Psoas muscle (tissue), 8 donors: ENCODE measurements around the gene VWF. TPM values are rescaled to one million over a fixed set of nuclear protein-coding genes. Genes with fewer than 3 reads are reported as not detected.

Experiments
- ATAC-seq, 4 donors: fragments of 200-7000 bp; cut with Tn5 transposase; one replicate each; pipeline ENCODE4 v1.9.1; 2020; ENCODE audit warnings: moderate library complexity in 3 of 4, mild to moderate bottlenecking in 2 of 4
- DNase-seq, 2 donors: peaks; one replicate each; pipeline ENCODE4 v3.0.0-alpha.2; 2020
- H3K27ac ChIP-seq: fragments of 200-600 bp; one replicate; pipeline ENCODE4 v1.8.0; 2022
- H3K27me3 ChIP-seq, 3 donors: fragments of 200-600 bp in 1 of 3; one replicate each; pipeline versions ENCODE4 v1.6.1 to v1.8.0; 2013 to 2022; ENCODE audit warnings: low read length in 2 of 3, mild to moderate bottlenecking in 2 of 3, moderate library complexity in 1 of 3; ENCODE audit not compliant: insufficient read depth in 3 of 3
- H3K36me3 ChIP-seq, 2 donors: fragments of 200-600 bp in 1 of 2; one replicate each; pipeline versions ENCODE4 v1.6.1 to v1.8.0; 2013 to 2022; ENCODE audit warnings: low read depth in 1 of 2, mild to moderate bottlenecking in 1 of 2, moderate library complexity in 1 of 2; ENCODE audit not compliant: insufficient read depth in 1 of 2
- H3K4me1 ChIP-seq: fragments of 200-600 bp; one replicate; pipeline ENCODE4 v1.8.0; 2022
- H3K4me3 ChIP-seq: fragments of 200-600 bp; one replicate; pipeline ENCODE4 v1.8.0; 2022; ENCODE audit warnings: mild to moderate bottlenecking
- H3K9me3 ChIP-seq: fragments of 200-600 bp; one replicate; pipeline ENCODE4 v1.8.0; 2022
- WGBS, 3 donors: extraction: QIAGEN DNeasy Blood & Tissue Kit; methylation state at CpG; one replicate each; pipeline versions ENCODE4 v1.1.6 to v1.1.7; 2013; 5-methylcytosine and 5-hydroxymethylcytosine counted together
- intact Hi-C, 2 donors: fragments of 100-400 bp; cut with DNase I; formaldehyde crosslinking; loops; one replicate each; pipeline versions ENCODE4 v1.11.0 to v1.14.2; 2022
- polyA plus RNA-seq, 3 donors: library from polyadenylated mRNA; stranded (reverse); fragments of 200-250 nt; gene quantifications; one replicate each; pipeline ENCODE4 v1.2.3, GENCODE V29; 2013
- total RNA-seq, 4 donors: library from RNA; stranded (reverse); fragmentation: NEBNext Ultra II Directional in 2 of 4; extraction: Animal tissue kit (Norgen Biotek cat#: 25700) in 2 of 4; gene quantifications; one replicate each; pipeline versions ENCODE4 v1.2.1 to v1.2.4, GENCODE V29; 2021 to 2023
- TF ChIP-seq, protein P1 (sequence below): fragments of 200-600 bp; IDR thresholded peaks from one replicate; pipeline ENCODE4 v1.8.0; 2022; ENCODE audit warnings: antibody characterized with exemption
- donor health status: healthy with polysubstance abuse.
- donor health status: DM: no; HTN: no; CAD: no; lungs with moderate emphysema.
- donor health status: Bipolar disorder and iron deficiency.
- donor health status: healthy.
- donor health status: DM: yes; HTN: yes; CAD: no.
- donor health status: DM: no; HTN: no; CAD: no.
- donor health status: DM: no; HTN: no; CAD: no.
- donor health status: DM: yes; HTN: yes; CAD: no.

VWF gene
- total and polyA plus RNA-seq, 7 donors, result 49.6 to 206 (median 122) TPM

- no peak for ATAC-seq
- 93 to 98% (median 96%) methylated on average over 5 of the region's 5 CpGs for WGBS, 3 donors
- TF ChIP-seq, protein P1, sequence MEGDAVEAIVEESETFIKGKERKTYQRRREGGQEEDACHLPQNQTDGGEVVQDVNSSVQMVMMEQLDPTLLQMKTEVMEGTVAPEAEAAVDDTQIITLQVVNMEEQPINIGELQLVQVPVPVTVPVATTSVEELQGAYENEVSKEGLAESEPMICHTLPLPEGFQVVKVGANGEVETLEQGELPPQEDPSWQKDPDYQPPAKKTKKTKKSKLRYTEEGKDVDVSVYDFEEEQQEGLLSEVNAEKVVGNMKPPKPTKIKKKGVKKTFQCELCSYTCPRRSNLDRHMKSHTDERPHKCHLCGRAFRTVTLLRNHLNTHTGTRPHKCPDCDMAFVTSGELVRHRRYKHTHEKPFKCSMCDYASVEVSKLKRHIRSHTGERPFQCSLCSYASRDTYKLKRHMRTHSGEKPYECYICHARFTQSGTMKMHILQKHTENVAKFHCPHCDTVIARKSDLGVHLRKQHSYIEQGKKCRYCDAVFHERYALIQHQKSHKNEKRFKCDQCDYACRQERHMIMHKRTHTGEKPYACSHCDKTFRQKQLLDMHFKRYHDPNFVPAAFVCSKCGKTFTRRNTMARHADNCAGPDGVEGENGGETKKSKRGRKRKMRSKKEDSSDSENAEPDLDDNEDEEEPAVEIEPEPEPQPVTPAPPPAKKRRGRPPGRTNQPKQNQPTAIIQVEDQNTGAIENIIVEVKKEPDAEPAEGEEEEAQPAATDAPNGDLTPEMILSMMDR, result no peak
- H3K9me3 ChIP-seq, result no peaks in the 10 kb centered on the region
- H3K27ac ChIP-seq, result no peak overlapping the region
- DNase-seq, result no peak
- intact Hi-C loops, result loop anchor here in 1 of 2 donors (5.0 kb wide), 1 partner anchor 72 kb away; no protein-coding TSS in a partner anchor
- peaks cover 0 to 12% (median 0%) of the 10 kb centered on the region in 3 donors for H3K27me3 ChIP-seq
- H3K36me3 ChIP-seq, result no peaks in the 10 kb centered on the region
- no peaks in the 10 kb centered on the region for H3K4me1 ChIP-seq
- no peak overlapping the region for H3K4me3 ChIP-seq
Observed at GRCh38 chr12:5969974-5970690, 154.3 kb downstream of the VWF start.

DNA sequence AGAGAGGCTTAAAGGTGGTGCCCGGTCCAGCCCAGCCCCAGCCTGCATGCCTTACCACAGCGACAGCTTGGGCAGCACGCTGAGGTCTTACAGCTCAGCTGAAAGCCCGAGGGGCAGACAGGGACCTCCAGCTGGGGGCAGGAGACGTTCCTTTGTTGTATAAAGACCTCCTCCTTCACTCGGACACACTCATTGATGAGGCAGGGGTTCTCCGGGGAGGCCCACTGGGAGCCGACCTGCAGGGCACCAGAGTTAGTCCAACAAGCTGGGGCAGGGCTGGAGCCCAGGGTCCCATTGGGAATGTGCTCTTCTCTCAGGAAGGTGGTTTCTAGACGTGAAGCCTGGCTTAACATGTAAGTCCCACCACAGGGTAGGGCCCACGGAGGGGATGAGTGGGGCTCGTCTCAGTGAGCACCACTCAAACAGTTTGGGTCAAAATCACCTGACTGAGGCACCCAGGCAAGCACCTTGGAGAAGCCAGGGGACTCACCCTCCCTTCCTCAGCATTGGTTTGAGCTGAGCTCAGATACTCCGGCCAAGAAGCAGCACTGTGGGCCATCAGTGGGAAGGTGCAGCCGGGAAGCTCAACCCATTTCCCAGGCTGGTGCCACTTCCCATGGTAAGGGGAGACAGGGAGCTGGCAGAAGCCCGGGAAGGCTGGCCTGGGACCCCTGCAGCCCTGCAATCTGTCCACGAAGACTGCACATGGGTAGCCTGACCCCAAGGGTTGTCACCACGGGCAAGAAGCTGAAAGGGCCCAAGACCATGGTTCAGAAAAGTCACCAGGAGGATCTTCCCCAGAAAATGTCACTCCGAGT, 155.1 kb downstream of the VWF start:
- H3K9me3 ChIP-seq, result no peaks in the 10 kb centered on the region
- TF ChIP-seq, protein P1, result no peak
- intact Hi-C loops, result loop anchor here in 1 of 2 donors (5.0 kb wide), 1 partner anchor 73 kb away; no protein-coding TSS in a partner anchor
- DNase-seq (no peak), ATAC-seq (no peak)
- no peak overlapping the region for H3K27ac ChIP-seq
- no peaks in the 10 kb centered on the region for H3K4me1 ChIP-seq
- peaks cover 0 to 12% (median 0%) of the 10 kb centered on the region in 3 donors for H3K27me3 ChIP-seq
- H3K4me3 ChIP-seq, result no peak overlapping the region
- no peaks in the 10 kb centered on the region for H3K36me3 ChIP-seq
- 70 to 75% (median 73%) methylated on average over 17 of the region's 17 CpGs for WGBS, 3 donors

DNA sequence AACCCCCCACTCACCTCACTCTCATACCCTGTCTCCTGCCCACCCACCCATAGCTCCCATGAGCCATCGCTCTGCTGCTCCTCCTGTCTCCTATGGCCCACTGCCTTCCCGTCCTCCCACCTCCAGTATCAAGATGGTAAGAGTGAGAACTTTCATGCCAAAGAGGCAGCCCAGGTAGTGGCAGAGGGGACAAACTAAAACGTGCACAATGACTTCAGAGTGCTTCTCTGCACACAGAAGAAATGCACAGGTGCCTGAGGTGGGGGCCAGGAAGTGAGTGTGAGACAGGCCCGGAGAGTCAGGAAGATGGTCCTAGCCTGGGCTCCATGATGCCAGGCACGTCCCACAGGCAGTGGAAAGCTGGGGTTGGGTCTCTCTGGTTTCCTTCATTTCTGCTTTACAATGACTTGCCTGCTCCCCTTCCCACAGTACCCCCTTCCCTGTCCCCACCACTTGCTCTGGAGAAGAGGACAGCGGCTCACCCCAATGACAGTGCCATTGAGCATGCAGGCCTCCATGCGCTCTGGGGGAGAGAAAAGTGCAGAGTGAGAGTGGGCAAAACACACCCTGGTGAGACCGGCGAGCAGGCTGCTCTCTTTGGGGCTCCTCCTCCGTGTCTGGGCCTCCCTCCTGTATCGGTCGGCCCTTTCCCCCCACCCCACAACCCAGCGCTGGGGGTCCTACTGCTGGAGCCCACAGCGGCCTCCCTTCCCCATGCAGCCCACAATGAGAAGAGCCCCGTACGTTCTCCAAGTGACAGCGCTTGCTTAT, 156.6 kb downstream of the VWF start:
- Histone ChIP-seq H3K9me3 (no peaks in the 10 kb centered on the region), H3K27me3 (peaks cover 0 to 12% (median 0%) of the 10 kb centered on the region in 3 donors), H3K36me3 (no peaks in the 10 kb centered on the region), H3K4me3 (no peak overlapping the region), H3K27ac (no peak overlapping the region), H3K4me1 (no peaks in the 10 kb centered on the region)
- intact Hi-C loops, result loop anchor here in 1 of 2 donors (5.0 kb wide), 1 partner anchor 74 kb away; no protein-coding TSS in a partner anchor
- DNase-seq (no peak), ATAC-seq (no peak)
- WGBS, 3 donors, result 89 to 91% (median 90%) methylated on average over 17 of the region's 17 CpGs
- TF ChIP-seq, protein P1, result no peak

GRCh38 chr12:5966486-5967095, 157.9 kb downstream of the VWF start:
- DNase-seq (no peak), ATAC-seq (no peak)
- intact Hi-C loops, result loop anchor here in 1 of 2 donors (5.0 kb wide), 1 partner anchor 76 kb away; no protein-coding TSS in a partner anchor
- peaks cover 0 to 5% (median 0%) of the 10 kb centered on the region in 3 donors for H3K27me3 ChIP-seq
- TF ChIP-seq, protein P1, result no peak
- no peaks in the 10 kb centered on the region for H3K4me1 ChIP-seq
- H3K4me3 ChIP-seq, result no peak overlapping the region
- WGBS, 3 donors, result 82 to 88% (median 82%) methylated on average over 11 of the region's 11 CpGs
- H3K27ac ChIP-seq, result no peak overlapping the region
- no peaks in the 10 kb centered on the region for H3K9me3 ChIP-seq
- no peaks in the 10 kb centered on the region for H3K36me3 ChIP-seq
